Upper lobe of left lung (tissue), 4 donors: ENCODE results near the gene CKAP4.

Experiments
- CTCF ChIP-seq, 6 experiments: fragments of 450-650 bp in 4 of 6; fragments of 200-600 bp in 2 of 6; sonication (generic) in 2 of 6; IDR thresholded peaks; one replicate each; pipeline ENCODE4 v1.5.1; 2016 to 2019; ENCODE audit warnings: antibody characterized with exemption in 6 of 6
- POLR2A ChIP-seq, 4 donors: fragments of 450-650 bp; IDR thresholded peaks; one replicate each; pipeline ENCODE4 v1.5.1; 2016 to 2017; ENCODE audit warnings: antibody characterized with exemption in 4 of 4, mild to moderate bottlenecking in 2 of 4

GRCh38 chr12:106226884-106227640 is 20.8 kb downstream of the CKAP4 start:
- TF ChIP-seq CTCF (IDR thresholded peaks at IDR 0.05) (peak; percentile 66 to 87 (median 80)), POLR2A (IDR thresholded peaks at IDR 0.05) (no peak)
